Heart right ventricle (tissue), 16 donors: Measurements from ENCODE around the gene TMEM207. TPM values are rescaled to one million over a fixed set of nuclear protein-coding genes. Genes with fewer than 3 reads are reported as not detected.
A peak's percentile ranks its signal among the peaks of the same experiment; 100 is the strongest.
"Not testable (repeated sequence)": the region's sequence is repeated elsewhere in the genome, so short reads cannot be mapped to it uniquely, and the experiment has no call there.

Source experiments
- ATAC-seq, 8 donors: fragments of 200-7000 bp; cut with Tn5 transposase; one replicate each; pipeline ENCODE4 v1.9.1; 2020; ENCODE audit warnings: mild to moderate bottlenecking in 8 of 8, moderate library complexity in 8 of 8, moderate number of reproducible peaks in 1 of 8
- DNase-seq, 2 donors: peaks; one replicate each; pipeline ENCODE4 v3.0.0-alpha.2; 2020
- H3K27ac ChIP-seq, 10 donors: fragments of 200-600 bp; sonication (generic) in 2 of 10; one replicate each; pipeline versions ENCODE4 v1.5.0 to v1.8.0; 2020 to 2022; ENCODE audit warnings: mild to moderate bottlenecking in 3 of 10
- H3K27me3 ChIP-seq, 7 donors: fragments of 200-600 bp; one replicate each; pipeline ENCODE4 v1.8.0; 2021 to 2022; ENCODE audit warnings: mild to moderate bottlenecking in 2 of 7
- H3K36me3 ChIP-seq, 9 donors: fragments of 200-600 bp; sonication (generic) in 1 of 9; one replicate each; pipeline versions ENCODE4 v1.5.0 to v1.8.0; 2020 to 2022; ENCODE audit warnings: mild to moderate bottlenecking in 2 of 9
- H3K4me1 ChIP-seq, 9 donors: fragments of 200-600 bp; sonication (generic) in 1 of 9; one replicate each; pipeline versions ENCODE4 v1.5.0 to v1.8.0; 2020 to 2022; ENCODE audit warnings: mild to moderate bottlenecking in 4 of 9
- H3K4me3 ChIP-seq, 10 donors: fragments of 200-600 bp; sonication (generic) in 2 of 10; one replicate each; pipeline versions ENCODE4 v1.5.0 to v1.8.0; 2020 to 2022; ENCODE audit warnings: mild to moderate bottlenecking in 7 of 10, moderate library complexity in 2 of 10
- H3K9me3 ChIP-seq, 11 donors: fragments of 200-600 bp in 10 of 11; sonication (generic) in 2 of 11; one replicate each; pipeline versions ENCODE4 v1.5.0 to v1.8.0; 2013 to 2022; ENCODE audit warnings: mild to moderate bottlenecking in 2 of 11, control low read depth in 1 of 11, moderate library complexity in 1 of 11
- CTCF ChIP-seq, 9 donors: fragments of 200-600 bp; sonication (generic) in 2 of 9; IDR thresholded peaks; one replicate each; pipeline versions ENCODE4 v1.5.0 to v1.8.0; 2021 to 2022; ENCODE audit warnings: antibody characterized with exemption in 9 of 9, mild to moderate bottlenecking in 5 of 9, moderate library complexity in 1 of 9
- WGBS, 2 donors: extraction: QIAGEN DNeasy Blood & Tissue Kit; methylation state at CpG; one replicate each; pipeline ENCODE4 v1.1.7; 2013; ENCODE audit warnings: inconsistent platforms in 1 of 2; 5-methylcytosine and 5-hydroxymethylcytosine counted together
- intact Hi-C, 10 donors: fragments of 100-400 bp; cut with DNase I; formaldehyde crosslinking; loops; one replicate each; pipeline versions ENCODE4 v1.11.1 to v1.14.2; 2022
- polyA plus RNA-seq, 2 donors: library from polyadenylated mRNA; stranded (reverse); fragments of 200-250 nt; gene quantifications; one replicate each; pipeline ENCODE4 v1.2.3, GENCODE V29; 2013
- total RNA-seq, 10 donors: library from RNA; stranded (reverse); fragmentation: NEBNext Ultra II Directional in 3 of 10; extraction: Animal tissue kit (Norgen Biotek cat#: 25700) in 3 of 10; gene quantifications; one replicate each; pipeline versions ENCODE4 v1.2.1 to v1.2.4, GENCODE V29; 2021 to 2023
- donor health status: Arrhythmogenic right ventricular cardiomyopathy.
- donor health status: ischemic (EF 13 %, LVEDD 7.1; RV severe dilation, severe dysfunction).
- donor health status: healthy with polysubstance abuse.
- donor health status: DM: no; HTN: yes; CAD: no.
- donor health status: DM: no; HTN: no; CAD: no.
- donor health status: ischemic (EF 25% LVEDD 6.9; RV normal size, moderate dysfunction).
- donor health status: ischemic (EF 25% LVEDD 5.7; RV mildly dilated, moderate dysfunction).
- donor health status: healthy.
- donor health status: DM: yes; HTN: yes; CAD: no.
- donor health status: Ischemic cardiomyopathy.
- donor health status: ischemic (EF 35%, LVEDD 5.7; RV mildly dilated, moderate dysfunction).
- donor health status: nonischemic (EF 11% LVEDD 7.7; RV severe dilation, severe dysfunction).
- donor health status: DM: yes; HTN: yes; CAD: no.
- donor health status: PGD.
- donor health status: ischemic (EF 29% LVEDD 5.4; RV normal size, mild dysfunction).
- donor health status: nonischemic (EF 23%, LVEDD 6.1; RV moderate dilation, normal function).

The TMEM207 gene
- total and polyA plus RNA-seq, 12 donors = not detected

GRCh38 chr3:190486533-190486864 is 36.8 kb upstream of the TMEM207 start:
- no peak overlapping the region for H3K27ac ChIP-seq
- WGBS, 2 donors = 23 to 34% methylated on average over 1 of the region's 1 CpG
- peak in 1 of 8 donors; percentile 33 for ATAC-seq
- TF ChIP-seq CTCF (IDR thresholded peaks at IDR 0.05) = no peak
- H3K9me3 ChIP-seq = no peaks in the 10 kb centered on the region
- H3K36me3 ChIP-seq = no peaks in the 10 kb centered on the region
- no peak for DNase-seq
- intact Hi-C loops = no loop called here
- H3K27me3 ChIP-seq = peaks cover 0 to 48% (median 11%) of the 10 kb centered on the region in 7 donors
- H3K4me1 ChIP-seq = peaks cover 0 to 26% (median 4%) of the 10 kb centered on the region in 9 donors
- no peak overlapping the region for H3K4me3 ChIP-seq

GRCh38 chr3:190485830-190486532 is 36.3 kb upstream of the TMEM207 start:
- peak in 1 of 8 donors; percentile 45 for ATAC-seq
- 30 to 33% methylated on average over 6 of the region's 6 CpGs for WGBS, 2 donors
- intact Hi-C loops = no loop called here
- Histone ChIP-seq H3K9me3 (no peaks in the 10 kb centered on the region), H3K36me3 (no peaks in the 10 kb centered on the region), H3K4me1 (peaks cover 0 to 21% (median 4%) of the 10 kb centered on the region in 9 donors), H3K27me3 (peaks cover 0 to 44% (median 11%) of the 10 kb centered on the region in 7 donors), H3K4me3 (no peak overlapping the region), H3K27ac (peak overlapping the region in 1 of 10 donors; percentile 3)
- no peak for DNase-seq
- TF ChIP-seq CTCF (IDR thresholded peaks at IDR 0.05) = no peak

- intact Hi-C loops = no loop called here
- H3K27me3 ChIP-seq = peaks cover 0 to 9% (median 3%) of the 10 kb centered on the region in 7 donors
- H3K4me3 ChIP-seq = no peak overlapping the region
- 79 to 81% methylated on average over 2 of the region's 2 CpGs for WGBS, 2 donors
- no peak for TF ChIP-seq CTCF (IDR thresholded peaks at IDR 0.05)
- H3K27ac ChIP-seq = no peak overlapping the region
- peaks cover 0 to 13% (median 3%) of the 10 kb centered on the region in 9 donors for H3K4me1 ChIP-seq
- ATAC-seq (no peak), DNase-seq (no peak)
- no peaks in the 10 kb centered on the region for H3K36me3 ChIP-seq
- H3K9me3 ChIP-seq = no peaks in the 10 kb centered on the region
Measured at GRCh38 chr3:190481779-190482178, 32.1 kb upstream of the TMEM207 start.

- H3K9me3 ChIP-seq = peaks cover 0 to 21% (median 0%) of the 10 kb centered on the region in 11 donors
- H3K4me1 ChIP-seq, intact Hi-C loops, ATAC-seq, H3K27me3 ChIP-seq, DNase-seq, H3K4me3 ChIP-seq, H3K36me3 ChIP-seq, H3K27ac ChIP-seq: not testable (repeated sequence)
- 94 to 95% methylated on average over 22 to 25 of the region's 25 CpGs for WGBS, 2 donors
Measured at GRCh38 chr3:190473261-190473660, 23.6 kb upstream of the TMEM207 start.

- Histone ChIP-seq H3K36me3 (no peaks in the 10 kb centered on the region), H3K4me3 (no peak overlapping the region), H3K27me3 (peaks cover 0 to 7% (median 0%) of the 10 kb centered on the region in 7 donors), H3K4me1 (no peaks in the 10 kb centered on the region), H3K27ac (no peak overlapping the region), H3K9me3 (peaks cover 0 to 21% (median 0%) of the 10 kb centered on the region in 11 donors)
- no peak for TF ChIP-seq CTCF (IDR thresholded peaks at IDR 0.05)
- intact Hi-C loops = no loop called here
- no peak for DNase-seq
- no peak for ATAC-seq
Measured at GRCh38 chr3:190467922-190468321, 18.2 kb upstream of the TMEM207 start.
